Measurements from ENCODE around the gene LYPD5. TPM values are rescaled to one million over a fixed set of nuclear protein-coding genes. Genes with fewer than 3 reads are reported as not detected.

Gene LYPD5
- total and polyA plus RNA-seq, 9 donors = 0.22 to 0.83 (median 0.36) TPM

DNA sequence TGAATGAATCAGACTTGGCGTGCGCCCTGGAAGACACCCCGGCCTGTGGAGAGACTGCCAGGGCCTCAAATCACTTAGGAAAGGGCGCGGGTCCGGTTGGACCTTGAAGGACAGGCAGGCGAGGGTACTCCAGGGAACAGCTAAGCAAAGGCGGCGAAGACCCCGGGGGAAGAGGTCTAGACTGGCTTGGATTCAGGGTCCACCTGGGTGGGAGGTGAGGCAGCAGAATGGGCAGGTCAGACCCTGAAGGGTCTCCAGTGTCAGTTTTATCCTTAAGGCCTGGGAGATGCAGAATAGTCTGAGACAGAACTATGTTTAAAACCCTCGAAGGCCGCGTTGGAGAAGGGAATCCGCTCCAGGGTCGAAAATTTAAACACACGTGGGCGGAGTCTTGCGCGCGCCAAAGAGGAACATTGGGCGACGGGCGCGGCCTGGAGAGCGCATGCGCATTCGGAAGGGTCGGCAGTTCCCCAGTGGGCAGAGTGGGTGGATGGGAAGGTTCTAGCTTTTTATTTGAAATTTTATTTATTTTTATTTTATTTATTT, 46.9 kb downstream of the LYPD5 start:
- peaks cover 21% of the 10 kb centered on the region for H3K4me1 ChIP-seq (ENCODE audit: control insufficient read depth, insufficient read depth, low read length)

DNA sequence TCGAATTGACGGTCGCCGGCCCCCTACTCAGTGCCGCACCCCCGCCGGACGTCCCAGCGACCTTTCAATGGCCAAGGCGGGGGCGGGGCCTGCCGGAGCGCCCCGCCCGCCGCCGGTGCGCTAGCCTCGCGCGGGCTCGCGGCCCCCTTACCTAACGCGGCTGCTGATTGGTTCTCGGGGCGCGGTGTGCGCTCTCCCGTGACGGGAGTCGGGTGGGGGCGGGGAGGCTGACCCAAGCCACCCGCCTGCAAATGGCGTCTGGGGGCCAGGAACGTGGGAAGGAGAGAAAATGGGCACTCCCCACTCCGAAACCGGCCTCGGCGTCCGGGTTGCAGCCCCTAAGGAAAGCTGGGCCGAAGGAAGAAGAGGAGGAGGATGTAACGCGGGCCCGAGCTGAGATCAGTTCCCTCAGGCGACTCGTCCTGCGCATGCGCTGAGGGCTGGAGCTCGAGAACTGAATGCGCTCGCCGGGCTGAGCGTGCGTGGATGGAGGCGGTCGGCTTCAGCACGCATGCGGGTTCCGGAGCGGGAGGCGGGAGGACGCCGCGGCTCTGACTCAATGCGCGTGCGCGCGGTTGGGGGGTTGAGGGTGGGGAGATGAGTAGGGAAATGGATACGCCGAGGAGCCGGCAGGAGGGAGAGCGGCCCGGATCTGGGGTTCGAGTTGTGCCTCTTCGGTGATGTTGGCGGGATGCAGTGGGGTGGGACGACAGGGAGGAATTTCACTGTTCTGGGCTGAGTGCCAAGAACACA, 47.6 kb downstream of the LYPD5 start, which contains the start of gene SMG9:
Gene SMG9 (minus strand): TSS at position 460 of the 753 bp plus-strand sequence. CDS start 4,221 bp downstream, outside the sequence.
- Histone ChIP-seq H3K9me3 (replicated peaks; ENCODE audit: control insufficient read depth, low read depth, low read length) (no peaks in the 10 kb centered on the region), H3K27me3 (ENCODE audit: control insufficient read depth, insufficient read depth, low read length) (no peaks in the 10 kb centered on the region), H3K4me3 (ENCODE audit: low read length) (peak within 1 kb of the TSS; percentile 91), H3K27ac (ENCODE audit: low read length) (peak within 1 kb of the TSS; percentile 100), H3K4me1 (ENCODE audit: control insufficient read depth, insufficient read depth, low read length) (peaks cover 21% of the 10 kb centered on the region), H3K36me3 (ENCODE audit: control insufficient read depth, insufficient read depth, low read length) (peaks cover 24% of the 10 kb centered on the region)
- WGBS (ENCODE audit: insufficient coverage) = under 1% methylated on average over 65 of the region's 79 CpGs
- peak; percentile 99 for DNase-seq

More for the DNA sequence above, 46.9 kb downstream of the LYPD5 start:
- Histone ChIP-seq H3K27ac (ENCODE audit: low read length) (peak overlapping the region; percentile 100), H3K9me3 (replicated peaks; ENCODE audit: control insufficient read depth, low read depth, low read length) (no peaks in the 10 kb centered on the region), H3K27me3 (ENCODE audit: control insufficient read depth, insufficient read depth, low read length) (no peaks in the 10 kb centered on the region), H3K36me3 (ENCODE audit: control insufficient read depth, insufficient read depth, low read length) (peaks cover 18% of the 10 kb centered on the region), H3K4me3 (ENCODE audit: low read length) (peak overlapping the region; percentile 91)
- peak; percentile 91 for DNase-seq
- WGBS (ENCODE audit: insufficient coverage) = under 1% methylated on average over 20 of the region's 28 CpGs

DNA sequence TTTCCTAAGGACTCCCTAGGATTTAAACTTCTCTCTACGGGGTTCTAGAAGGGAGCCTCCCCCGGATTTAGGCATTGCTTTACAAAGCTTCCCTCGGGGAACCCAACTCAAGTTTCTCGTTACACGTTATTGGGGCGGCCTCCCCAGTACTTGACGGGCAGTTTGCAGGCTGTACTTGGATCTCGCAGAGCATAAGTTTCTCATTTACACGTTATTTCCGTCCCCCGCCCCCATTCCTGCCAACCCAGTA, 48.1 kb downstream of the LYPD5 start:
- Histone ChIP-seq H3K27ac (ENCODE audit: low read length) (peak overlapping the region; percentile 100), H3K36me3 (ENCODE audit: control insufficient read depth, insufficient read depth, low read length) (peaks cover 29% of the 10 kb centered on the region), H3K4me3 (ENCODE audit: low read length) (peak overlapping the region; percentile 91), H3K9me3 (replicated peaks; ENCODE audit: control insufficient read depth, low read depth, low read length) (no peaks in the 10 kb centered on the region), H3K4me1 (ENCODE audit: control insufficient read depth, insufficient read depth, low read length) (peaks cover 21% of the 10 kb centered on the region), H3K27me3 (ENCODE audit: control insufficient read depth, insufficient read depth, low read length) (no peaks in the 10 kb centered on the region)
- WGBS (ENCODE audit: insufficient coverage) = under 1% methylated on average over 11 of the region's 11 CpGs
- no peak for DNase-seq

DNA sequence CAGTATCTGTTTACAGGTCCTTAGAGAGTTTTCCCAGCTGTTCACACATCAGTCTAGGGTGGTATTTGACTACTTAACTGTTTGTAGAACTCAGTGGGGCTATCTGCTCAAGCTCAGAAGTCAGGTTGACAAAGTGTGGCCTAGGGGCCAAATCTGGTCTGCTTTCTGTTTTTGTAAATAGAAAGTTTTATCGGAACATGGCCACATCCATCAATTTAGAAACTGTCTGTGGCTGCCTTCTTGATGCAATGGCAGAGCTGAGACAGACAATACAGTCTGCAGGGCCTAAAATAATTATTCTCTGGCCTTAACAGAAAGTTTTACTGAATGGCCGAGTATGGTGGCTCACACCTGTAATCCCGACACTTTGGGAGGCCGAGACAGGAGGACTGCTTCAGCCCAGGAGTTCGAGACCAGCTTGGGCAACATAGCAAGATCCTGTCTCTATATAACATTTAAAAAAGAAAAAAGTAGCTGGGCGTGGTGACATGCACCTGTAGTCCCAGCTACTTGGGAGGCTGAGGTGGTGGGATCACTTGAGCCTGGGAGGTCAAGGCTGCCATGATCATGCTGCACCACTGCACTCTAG, 49.9 kb downstream of the LYPD5 start:
- DNase-seq = no peak
- peaks cover 47% of the 10 kb centered on the region for H3K36me3 ChIP-seq (ENCODE audit: control insufficient read depth, insufficient read depth, low read length)
- peaks cover 21% of the 10 kb centered on the region for H3K4me1 ChIP-seq (ENCODE audit: control insufficient read depth, insufficient read depth, low read length)
- H3K9me3 ChIP-seq (replicated peaks; ENCODE audit: control insufficient read depth, low read depth, low read length) = no peaks in the 10 kb centered on the region
- no CpG with 5 or more reads among the region's 6 CpGs for WGBS (ENCODE audit: insufficient coverage)
- H3K27me3 ChIP-seq (ENCODE audit: control insufficient read depth, insufficient read depth, low read length) = no peaks in the 10 kb centered on the region
- peak overlapping the region; percentile 21 for H3K27ac ChIP-seq (ENCODE audit: low read length)
- no peak overlapping the region for H3K4me3 ChIP-seq (ENCODE audit: low read length)

GRCh38 chr19:43751466-43752220, 50.6 kb downstream of the LYPD5 start:
- Histone ChIP-seq H3K36me3 (ENCODE audit: control insufficient read depth, insufficient read depth, low read length) (peaks cover 54% of the 10 kb centered on the region), H3K27me3 (ENCODE audit: control insufficient read depth, insufficient read depth, low read length) (no peaks in the 10 kb centered on the region), H3K4me3 (ENCODE audit: low read length) (no peak overlapping the region), H3K4me1 (ENCODE audit: control insufficient read depth, insufficient read depth, low read length) (peaks cover 21% of the 10 kb centered on the region), H3K9me3 (replicated peaks; ENCODE audit: control insufficient read depth, low read depth, low read length) (no peaks in the 10 kb centered on the region), H3K27ac (ENCODE audit: low read length) (no peak overlapping the region)
- no peak for DNase-seq
- no CpG with 5 or more reads among the region's 4 CpGs for WGBS (ENCODE audit: insufficient coverage)

- H3K4me1 ChIP-seq (ENCODE audit: control insufficient read depth, insufficient read depth, low read length) = peaks cover 15% of the 10 kb centered on the region
- WGBS (ENCODE audit: insufficient coverage) = 56% methylated on average over 1 of the region's 1 CpG
- H3K27ac ChIP-seq (ENCODE audit: low read length) = no peak overlapping the region
These were observed 52.3 kb downstream of the LYPD5 start for GRCh38 chr19:43749898-43750297.

DNA sequence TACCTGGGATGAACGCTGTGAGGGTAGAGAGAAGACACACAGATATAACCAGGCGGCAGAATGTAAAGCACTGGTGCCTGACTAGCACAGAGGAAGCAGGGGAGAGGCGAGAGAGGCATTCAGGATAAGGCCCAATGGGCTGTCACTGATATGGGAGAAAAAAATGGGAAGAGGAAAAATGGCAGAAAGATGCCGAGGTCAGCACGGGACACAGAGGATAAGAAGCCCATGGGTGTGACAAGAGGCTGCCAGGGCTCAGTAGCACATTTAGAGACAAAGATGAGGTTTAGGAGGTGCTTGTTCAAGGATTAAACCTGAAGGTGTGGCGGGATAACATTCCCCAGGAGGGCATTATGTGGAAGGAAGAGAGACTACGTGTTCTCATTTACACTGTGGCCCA, 53.1 kb downstream of the LYPD5 start:
- Histone ChIP-seq H3K4me3 (ENCODE audit: low read length) (no peak overlapping the region), H3K27ac (ENCODE audit: low read length) (no peak overlapping the region), H3K36me3 (ENCODE audit: control insufficient read depth, insufficient read depth, low read length) (peaks cover 69% of the 10 kb centered on the region), H3K9me3 (replicated peaks; ENCODE audit: control insufficient read depth, low read depth, low read length) (no peaks in the 10 kb centered on the region), H3K4me1 (ENCODE audit: control insufficient read depth, insufficient read depth, low read length) (peaks cover 15% of the 10 kb centered on the region), H3K27me3 (ENCODE audit: control insufficient read depth, insufficient read depth, low read length) (no peaks in the 10 kb centered on the region)
- no peak for DNase-seq
- WGBS (ENCODE audit: insufficient coverage) = 93% methylated on average over 5 of the region's 7 CpGs

More at GRCh38 chr19:43749898-43750297, 52.3 kb downstream of the LYPD5 start:
- H3K9me3 ChIP-seq (replicated peaks; ENCODE audit: control insufficient read depth, low read depth, low read length) = no peaks in the 10 kb centered on the region
- no peak overlapping the region for H3K4me3 ChIP-seq (ENCODE audit: low read length)
- no peaks in the 10 kb centered on the region for H3K27me3 ChIP-seq (ENCODE audit: control insufficient read depth, insufficient read depth, low read length)
- H3K36me3 ChIP-seq (ENCODE audit: control insufficient read depth, insufficient read depth, low read length) = peaks cover 62% of the 10 kb centered on the region
- DNase-seq = no peak

DNA sequence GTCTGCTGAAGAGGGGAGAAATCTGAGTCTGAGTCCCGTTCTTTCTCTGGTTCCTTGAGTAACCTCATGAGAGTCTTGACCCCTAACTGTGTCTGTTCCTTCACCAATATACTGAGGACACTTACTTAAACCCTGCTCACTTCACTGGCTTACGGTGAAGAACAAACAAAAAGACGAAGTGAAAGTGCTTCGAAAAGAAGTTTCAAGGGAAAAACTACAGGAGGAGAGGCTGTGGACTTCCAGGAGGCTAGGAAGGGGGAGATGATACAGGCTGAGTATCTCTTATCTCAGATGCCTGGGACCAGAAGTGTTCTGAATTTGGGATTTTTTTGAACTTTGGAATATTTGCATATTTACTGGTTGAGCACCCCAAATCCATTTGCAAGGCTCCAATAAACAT, 53.6 kb downstream of the LYPD5 start:
- Histone ChIP-seq H3K4me1 (ENCODE audit: control insufficient read depth, insufficient read depth, low read length) (peaks cover 11% of the 10 kb centered on the region), H3K27ac (ENCODE audit: low read length) (no peak overlapping the region), H3K9me3 (replicated peaks; ENCODE audit: control insufficient read depth, low read depth, low read length) (no peaks in the 10 kb centered on the region), H3K27me3 (ENCODE audit: control insufficient read depth, insufficient read depth, low read length) (no peaks in the 10 kb centered on the region), H3K4me3 (ENCODE audit: low read length) (no peak overlapping the region), H3K36me3 (ENCODE audit: control insufficient read depth, insufficient read depth, low read length) (peaks cover 74% of the 10 kb centered on the region)
- WGBS (ENCODE audit: insufficient coverage) = 100% methylated on average over 1 of the region's 4 CpGs
- DNase-seq = no peak

GRCh38 chr19:43748205-43748594, 54.0 kb downstream of the LYPD5 start:
- Histone ChIP-seq H3K9me3 (replicated peaks; ENCODE audit: control insufficient read depth, low read depth, low read length) (no peaks in the 10 kb centered on the region), H3K27ac (ENCODE audit: low read length) (no peak overlapping the region), H3K36me3 (ENCODE audit: control insufficient read depth, insufficient read depth, low read length) (peaks cover 78% of the 10 kb centered on the region), H3K4me3 (ENCODE audit: low read length) (no peak overlapping the region), H3K4me1 (ENCODE audit: control insufficient read depth, insufficient read depth, low read length) (peaks cover 6% of the 10 kb centered on the region), H3K27me3 (ENCODE audit: control insufficient read depth, insufficient read depth, low read length) (no peaks in the 10 kb centered on the region)
- WGBS (ENCODE audit: insufficient coverage) = no CpG with 5 or more reads among the region's 4 CpGs
- no peak for DNase-seq
